GM13977 (cell line): ENCODE measurements around the gene DNAH1.

Source experiments
- DNase-seq: peaks from one replicate; pipeline ENCODE4 v3.0.0; 2012; ENCODE audit warnings: low spot score
- in situ Hi-C: fragments of 300-500 bp; cut with MboI; formaldehyde crosslinking; loops from one replicate; pipeline ENCODE4 v1.12.0; 2022; ENCODE audit warnings: low sequenced_read_pairs, low pct_unique_long_range_greater_than_20kb, mixed read lengths, inconsistent platforms; ENCODE audit not compliant: unreplicated experiment
- TF ChIP-seq, protein P1 (sequence below): IDR thresholded peaks from 2 replicates; pipeline ENCODE4 v1.5.1; 2012; ENCODE audit warnings: mild to moderate bottlenecking, control low read depth; ENCODE audit not compliant: insufficient read depth; ENCODE audit errors: extremely low read depth, missing control alignments

The DNAH1 gene

DNA sequence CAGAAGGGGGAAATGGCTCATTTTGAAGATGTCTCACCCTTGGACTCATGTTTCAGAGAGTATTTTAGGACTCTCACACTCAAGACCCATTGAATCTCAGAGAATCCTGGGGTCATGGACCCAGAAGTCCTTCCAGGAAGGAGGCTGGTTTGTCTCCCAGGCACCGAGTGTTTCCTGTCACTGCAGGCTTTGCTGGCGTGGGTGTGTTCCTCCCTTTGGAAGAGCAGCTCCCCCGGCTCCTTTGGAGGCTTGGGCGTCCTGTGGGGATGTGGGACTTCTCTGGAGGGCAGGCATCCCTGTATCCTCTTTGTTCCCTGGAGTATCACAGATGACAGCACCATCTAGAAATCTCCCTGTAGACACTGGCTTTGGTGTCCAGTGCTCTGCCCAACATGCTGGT lies 40.0 kb downstream of the DNAH1 start:
- no peak for DNase-seq
- TF ChIP-seq, protein P1, sequence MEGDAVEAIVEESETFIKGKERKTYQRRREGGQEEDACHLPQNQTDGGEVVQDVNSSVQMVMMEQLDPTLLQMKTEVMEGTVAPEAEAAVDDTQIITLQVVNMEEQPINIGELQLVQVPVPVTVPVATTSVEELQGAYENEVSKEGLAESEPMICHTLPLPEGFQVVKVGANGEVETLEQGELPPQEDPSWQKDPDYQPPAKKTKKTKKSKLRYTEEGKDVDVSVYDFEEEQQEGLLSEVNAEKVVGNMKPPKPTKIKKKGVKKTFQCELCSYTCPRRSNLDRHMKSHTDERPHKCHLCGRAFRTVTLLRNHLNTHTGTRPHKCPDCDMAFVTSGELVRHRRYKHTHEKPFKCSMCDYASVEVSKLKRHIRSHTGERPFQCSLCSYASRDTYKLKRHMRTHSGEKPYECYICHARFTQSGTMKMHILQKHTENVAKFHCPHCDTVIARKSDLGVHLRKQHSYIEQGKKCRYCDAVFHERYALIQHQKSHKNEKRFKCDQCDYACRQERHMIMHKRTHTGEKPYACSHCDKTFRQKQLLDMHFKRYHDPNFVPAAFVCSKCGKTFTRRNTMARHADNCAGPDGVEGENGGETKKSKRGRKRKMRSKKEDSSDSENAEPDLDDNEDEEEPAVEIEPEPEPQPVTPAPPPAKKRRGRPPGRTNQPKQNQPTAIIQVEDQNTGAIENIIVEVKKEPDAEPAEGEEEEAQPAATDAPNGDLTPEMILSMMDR = no peak

DNA sequence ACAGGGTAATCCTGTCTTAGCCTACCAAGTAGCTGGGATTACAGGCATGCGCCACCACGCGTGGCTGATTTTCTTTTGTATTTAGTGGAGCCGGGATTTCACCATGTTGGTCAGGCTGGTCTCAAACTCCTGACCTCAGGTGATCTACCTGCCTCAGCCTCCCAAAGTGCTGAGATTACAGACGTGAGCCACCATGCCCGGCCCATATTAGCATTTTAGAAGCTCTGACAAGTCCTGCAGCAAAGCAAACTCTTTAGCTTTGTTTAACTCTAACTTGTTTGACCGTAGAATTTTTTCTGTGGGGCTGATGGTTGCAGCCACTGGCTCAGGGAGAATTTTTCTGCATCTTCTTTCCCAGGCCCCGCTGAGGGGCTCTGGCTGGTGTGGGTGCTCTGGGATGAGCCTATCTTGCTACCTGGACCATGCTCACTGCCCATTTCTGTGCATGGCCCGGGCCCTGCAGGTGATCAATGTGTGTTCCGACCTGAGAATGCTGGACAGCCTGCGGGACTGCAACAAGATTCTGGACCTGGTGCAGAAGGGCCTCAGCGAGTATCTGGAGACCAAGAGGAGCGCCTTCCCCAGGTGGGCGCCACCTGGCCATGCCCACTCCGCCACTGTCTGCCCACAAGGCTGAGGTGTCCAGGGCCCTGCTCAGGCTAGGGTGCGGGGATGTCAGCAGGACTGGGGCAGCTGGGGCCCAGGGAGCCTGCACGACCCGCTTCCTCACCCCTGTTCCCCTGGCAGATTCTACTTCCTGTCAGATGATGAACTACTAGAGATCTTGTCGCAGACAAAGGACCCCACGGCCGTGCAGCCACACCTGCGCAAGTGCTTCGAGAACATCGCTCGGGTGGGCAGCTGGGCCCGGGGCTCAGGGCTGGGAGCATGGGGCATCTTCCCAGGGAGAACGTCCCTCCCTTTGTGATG lies 41.3 kb downstream of the DNAH1 start:
- no peak for DNase-seq
- in situ Hi-C loops = no loop called here
- TF ChIP-seq, protein P1 = no peak

More for the DNA sequence above, 40.0 kb downstream of the DNAH1 start:
- in situ Hi-C loops = no loop called here

DNA sequence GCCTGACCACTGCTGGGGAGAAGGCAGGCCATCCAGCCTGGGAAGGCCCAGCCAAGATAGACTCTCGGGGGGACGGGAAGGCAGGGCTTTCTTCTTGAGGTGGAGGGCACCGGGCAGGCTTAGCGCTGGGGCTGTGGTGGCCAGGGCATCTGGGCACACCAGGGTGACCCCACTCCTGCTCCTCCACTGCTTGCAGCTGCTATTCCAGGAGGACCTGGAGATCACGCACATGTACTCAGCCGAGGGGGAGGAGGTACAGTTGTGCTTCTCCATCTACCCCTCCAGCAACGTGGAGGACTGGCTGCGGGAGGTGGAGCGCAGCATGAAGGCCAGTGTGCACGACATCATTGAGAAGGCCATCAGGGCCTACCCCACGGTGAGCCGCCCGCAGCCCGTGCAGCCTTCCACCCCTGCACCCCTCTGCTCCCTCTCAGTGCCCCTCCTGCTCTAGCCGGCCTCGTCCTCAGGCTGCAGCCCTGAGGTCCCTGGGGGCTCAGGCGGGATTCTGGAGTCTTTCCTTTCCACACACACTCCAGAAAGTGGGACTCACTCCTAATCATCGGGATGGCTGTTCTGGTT lies 42.3 kb downstream of the DNAH1 start:
- in situ Hi-C loops = no loop called here
- TF ChIP-seq, protein P1 = no peak
- DNase-seq = no peak

DNA sequence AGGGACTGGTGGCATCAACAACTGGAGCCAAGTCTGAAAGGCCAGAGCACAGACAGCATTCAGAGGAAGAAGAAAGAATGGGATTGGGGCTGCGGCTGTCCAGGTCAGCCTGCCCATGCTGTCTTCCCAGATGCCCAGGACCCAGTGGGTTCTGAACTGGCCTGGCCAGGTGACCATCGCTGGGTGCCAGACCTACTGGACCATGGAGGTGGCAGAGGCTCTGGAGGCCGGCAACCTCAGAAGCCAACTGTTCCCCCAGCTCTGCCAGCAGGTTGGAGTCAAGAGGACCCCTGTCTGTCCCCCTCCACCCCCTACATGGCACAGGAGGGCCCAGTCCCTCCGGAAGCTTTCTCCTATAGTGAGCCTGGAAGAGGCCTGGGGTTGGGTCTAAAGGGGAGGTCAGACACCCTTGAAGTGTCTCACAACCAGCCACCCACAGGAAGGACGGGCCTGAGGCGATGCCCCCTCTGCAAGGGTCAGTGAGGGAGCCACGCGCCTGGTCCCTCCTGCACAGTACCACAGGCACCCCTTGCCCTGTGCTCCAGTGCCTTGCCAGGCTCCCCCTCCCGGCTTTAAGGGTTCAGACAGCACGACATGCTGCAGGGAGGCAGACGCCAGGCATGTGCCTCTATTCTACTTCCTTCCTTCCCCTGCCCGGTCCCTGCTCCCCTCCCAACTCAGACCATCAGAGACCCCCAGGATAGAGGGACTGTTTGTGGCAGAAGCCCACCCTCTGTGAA lies 43.2 kb downstream of the DNAH1 start:
- in situ Hi-C loops = no loop called here
- TF ChIP-seq, protein P1 = no peak
- no peak for DNase-seq

DNA sequence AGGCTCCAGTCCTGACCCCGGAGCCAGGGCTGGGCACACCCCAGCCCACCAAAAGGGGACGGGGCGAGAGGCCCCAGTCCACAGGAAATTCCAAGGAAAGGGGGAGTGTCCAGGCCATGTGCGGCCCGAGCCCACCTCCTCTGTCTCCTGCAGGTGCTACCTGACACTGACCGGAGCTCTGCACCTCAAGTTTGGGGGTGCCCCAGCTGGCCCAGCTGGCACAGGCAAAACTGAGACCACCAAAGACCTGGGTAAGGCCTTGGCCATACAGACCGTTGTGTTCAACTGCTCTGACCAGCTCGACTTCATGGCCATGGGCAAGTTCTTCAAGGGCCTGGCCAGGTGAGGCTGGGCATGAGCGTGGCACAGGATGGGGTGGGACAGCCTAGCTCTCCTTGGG lies 44.9 kb downstream of the DNAH1 start:
- in situ Hi-C loops = no loop called here
- TF ChIP-seq, protein P1 = no peak
- no peak for DNase-seq

DNA sequence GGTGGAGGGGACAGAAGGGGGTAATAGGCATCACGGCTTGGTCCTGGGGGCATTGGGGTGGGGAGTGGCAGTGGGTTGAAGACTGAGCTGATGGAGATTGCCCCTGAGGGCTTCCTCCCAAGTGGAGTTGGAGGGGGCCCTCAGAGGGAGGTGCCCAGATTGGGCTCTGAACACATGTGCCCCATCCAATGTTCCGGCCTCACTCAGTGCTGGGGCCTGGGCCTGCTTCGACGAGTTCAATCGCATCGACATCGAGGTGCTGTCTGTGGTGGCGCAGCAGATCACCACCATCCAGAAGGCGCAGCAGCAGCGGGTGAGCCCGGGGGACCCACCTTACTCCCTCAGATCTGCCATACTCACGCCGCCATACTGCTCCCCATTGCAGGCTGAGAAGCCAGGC lies 45.3 kb downstream of the DNAH1 start:
- in situ Hi-C loops = no loop called here
- TF ChIP-seq, protein P1 = no peak
- DNase-seq = no peak
